ENCODE results near the gene NFYC. TPM values are rescaled to one million over a fixed set of nuclear protein-coding genes. Genes with fewer than 3 reads are reported as not detected.
A peak's percentile ranks its signal among the peaks of the same experiment; 100 is the strongest.

Gene NFYC
- total and polyA plus RNA-seq, 2 experiments from 2014 or later, result 36.2 to 42.7 TPM

- H3K4me3 ChIP-seq, result peak overlapping the region; percentile 88
- no peaks in the 10 kb centered on the region for H3K9me2 ChIP-seq (ENCODE audit: insufficient read depth)
- H3K36me3 Mint-ChIP-seq (ENCODE audit: low read depth), result no peaks in the 10 kb centered on the region; the same call in 2 of the 3 replicates
- DNase-seq (ENCODE audit: low spot score) (peak; percentile 56), ATAC-seq (peak; percentile 3)
- peak overlapping the region; percentile 96 for H3K4me2 ChIP-seq
- H3K27me3 Mint-ChIP-seq (ENCODE audit: insufficient read depth, low read depth, poor library complexity), result peaks cover 16% of the 10 kb centered on the region
- H3K27ac Mint-ChIP-seq, result no peak overlapping the region
- peaks cover 9% of the 10 kb centered on the region; the same call in 2 of the 3 replicates for H3K4me1 Mint-ChIP-seq
- H3K36me3 ChIP-seq (ENCODE audit: insufficient read depth), result no peaks in the 10 kb centered on the region
- H3K79me2 ChIP-seq (replicated peaks; ENCODE audit: insufficient read depth), result no peaks in the 10 kb centered on the region
- no peaks in the 10 kb centered on the region; the same call in 1 of the 2 replicates for H3F3A ChIP-seq (replicated peaks; ENCODE audit: low read depth)
- H4K20me1 ChIP-seq (replicated peaks; ENCODE audit: insufficient read depth), result no peaks in the 10 kb centered on the region
- H3K4me3 Mint-ChIP-seq, result peak overlapping the region; percentile 75
- peak overlapping the region; percentile 93 for H2AFZ ChIP-seq
- TF ChIP-seq ZNF331 (CRISPR knock-in tag; IDR thresholded peaks at IDR 0.05; ENCODE audit: low read depth) (no peak), STAT1 (IDR thresholded peaks at IDR 0.05; ENCODE audit: unreplicated experiment) (no peak), NANOG (IDR thresholded peaks at IDR 0.05; ENCODE audit: borderline replicate concordance) (no peak)
- no peaks in the 10 kb centered on the region; the same call in 2 of the 3 replicates for H3K9me3 Mint-ChIP-seq
- peaks cover 15% of the 10 kb centered on the region; the same call in 1 of the 2 replicates for H3K27me3 ChIP-seq (ENCODE audit: insufficient read depth)
- H3K4me1 ChIP-seq (ENCODE audit: insufficient read depth), result no peaks in the 10 kb centered on the region
- no peak overlapping the region for H3K27ac ChIP-seq (ENCODE audit: low read depth)
Measured at GRCh38 chr1:40817791-40818263, 126.3 kb downstream of the NFYC start.

- Histone ChIP-seq H3F3A (replicated peaks; ENCODE audit: low read depth) (no peaks in the 10 kb centered on the region; the same call in 1 of the 2 replicates), H4K20me1 (replicated peaks; ENCODE audit: insufficient read depth) (no peaks in the 10 kb centered on the region), H3K9me2 (ENCODE audit: insufficient read depth) (no peaks in the 10 kb centered on the region), H3K4me3 (peak overlapping the region; percentile 88), H3K27ac (ENCODE audit: low read depth) (no peak overlapping the region), H3K79me2 (replicated peaks; ENCODE audit: insufficient read depth) (no peaks in the 10 kb centered on the region), H3K27me3 (ENCODE audit: insufficient read depth) (peaks cover 15% of the 10 kb centered on the region; the same call in 1 of the 2 replicates), H3K36me3 (ENCODE audit: insufficient read depth) (no peaks in the 10 kb centered on the region), H3K4me1 (ENCODE audit: insufficient read depth) (no peaks in the 10 kb centered on the region), H2AFZ (peak overlapping the region; percentile 93), H3K4me2 (peak overlapping the region; percentile 96)
- peak; percentile 89 for ATAC-seq
- peak; percentile 97 for DNase-seq (ENCODE audit: low spot score)
- TF ChIP-seq JUNB (IDR thresholded peaks at IDR 0.05; ENCODE audit: unreplicated experiment) (no peak), POLR2AphosphoS5 (IDR thresholded peaks at IDR 0.05; ENCODE audit: low read depth) (peak; percentile 61), EZH2phosphoT487 (IDR thresholded peaks at IDR 0.05; ENCODE audit: unreplicated experiment) (no peak)
- no peak overlapping the region for H3K27ac Mint-ChIP-seq
- peak overlapping the region; percentile 75 for H3K4me3 Mint-ChIP-seq
- peaks cover 14% of the 10 kb centered on the region for H3K27me3 Mint-ChIP-seq (ENCODE audit: insufficient read depth, low read depth, poor library complexity)
- H3K4me1 Mint-ChIP-seq, result peaks cover 9% of the 10 kb centered on the region
- H3K36me3 Mint-ChIP-seq (ENCODE audit: low read depth), result no peaks in the 10 kb centered on the region
- H3K9me3 Mint-ChIP-seq, result no peaks in the 10 kb centered on the region; the same call in 2 of the 3 replicates
Measured at GRCh38 chr1:40818264-40818961, 126.9 kb downstream of the NFYC start.

GRCh38 chr1:40819101-40819500, 127.6 kb downstream of the NFYC start:
- H3K27me3 ChIP-seq (ENCODE audit: insufficient read depth), result peaks cover 15% of the 10 kb centered on the region; the same call in 1 of the 2 replicates
- H4K20me1 ChIP-seq (replicated peaks; ENCODE audit: insufficient read depth), result no peaks in the 10 kb centered on the region
- Mint-ChIP-seq H3K9me3 (no peaks in the 10 kb centered on the region; the same call in 2 of the 3 replicates), H3K36me3 (ENCODE audit: low read depth) (no peaks in the 10 kb centered on the region), H3K27ac (no peak overlapping the region), H3K4me1 (peaks cover 9% of the 10 kb centered on the region), H3K4me3 (peak overlapping the region; percentile 75), H3K27me3 (ENCODE audit: insufficient read depth, low read depth, poor library complexity) (peaks cover 14% of the 10 kb centered on the region)
- no peak overlapping the region for H3K27ac ChIP-seq (ENCODE audit: low read depth)
- H2AFZ ChIP-seq, result no peak overlapping the region; the same call in 1 of the 2 replicates
- no peak for ATAC-seq
- no peak for DNase-seq (ENCODE audit: low spot score)
- H3K9me2 ChIP-seq (ENCODE audit: insufficient read depth), result no peaks in the 10 kb centered on the region
- H3F3A ChIP-seq (replicated peaks; ENCODE audit: low read depth), result no peaks in the 10 kb centered on the region; the same call in 1 of the 2 replicates
- H3K4me2 ChIP-seq, result peak overlapping the region; percentile 96
- H3K36me3 ChIP-seq (ENCODE audit: insufficient read depth), result no peaks in the 10 kb centered on the region
- H3K79me2 ChIP-seq (replicated peaks; ENCODE audit: insufficient read depth), result no peaks in the 10 kb centered on the region
- peak overlapping the region; percentile 88 for H3K4me3 ChIP-seq
- H3K4me1 ChIP-seq (ENCODE audit: insufficient read depth), result no peaks in the 10 kb centered on the region
- TF ChIP-seq CREB1 (CRISPR knock-in tag; IDR thresholded peaks at IDR 0.05; ENCODE audit: low read depth) (no peak), ZNF462 (CRISPR knock-in tag; IDR thresholded peaks at IDR 0.05) (no peak), ZNF331 (CRISPR knock-in tag; IDR thresholded peaks at IDR 0.05; ENCODE audit: low read depth) (no peak)

All from GM23338 (cell line).